Measurements from ENCODE around the gene GULP1.
"Not testable (repeated sequence)": the region's sequence is repeated elsewhere in the genome, so short reads cannot be mapped to it uniquely, and the experiment has no call there.

GULP1 gene

GRCh38 chr2:188415754-188416083, 124.0 kb downstream of the GULP1 start:
- no peak for DNase-seq (ENCODE audit: low spot score)

- DNase-seq (ENCODE audit: low spot score), result no peak
Observed at GRCh38 chr2:188416367-188416766, 124.7 kb downstream of the GULP1 start.

DNA sequence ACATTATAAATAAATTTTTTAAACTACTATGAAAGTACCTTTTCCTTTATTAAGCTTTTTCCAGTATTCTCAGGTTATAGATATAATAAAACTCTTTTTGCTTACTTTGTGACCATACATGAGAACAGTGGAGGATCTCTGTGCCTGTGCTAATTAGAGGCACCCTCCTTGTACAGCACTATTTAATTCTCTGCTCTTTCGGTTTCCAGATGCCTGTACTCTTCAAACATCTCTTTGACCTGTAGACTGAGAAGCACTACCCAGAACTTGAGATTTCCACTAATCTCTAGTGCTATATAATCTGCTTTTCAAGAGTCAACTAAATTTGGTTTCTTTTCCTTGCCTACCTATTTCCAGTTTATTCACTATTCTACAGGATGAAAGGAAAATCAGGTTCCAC, 131.1 kb downstream of the GULP1 start:
- no peak for DNase-seq (ENCODE audit: low spot score)

GRCh38 chr2:188425266-188425665, 133.6 kb downstream of the GULP1 start:
- DNase-seq (ENCODE audit: low spot score), result no peak

GRCh38 chr2:188426121-188426520, 134.4 kb downstream of the GULP1 start:
- no peak for DNase-seq (ENCODE audit: low spot score)

- DNase-seq (ENCODE audit: low spot score), result no peak
Observed at GRCh38 chr2:188430705-188431104, 139.0 kb downstream of the GULP1 start.

DNA sequence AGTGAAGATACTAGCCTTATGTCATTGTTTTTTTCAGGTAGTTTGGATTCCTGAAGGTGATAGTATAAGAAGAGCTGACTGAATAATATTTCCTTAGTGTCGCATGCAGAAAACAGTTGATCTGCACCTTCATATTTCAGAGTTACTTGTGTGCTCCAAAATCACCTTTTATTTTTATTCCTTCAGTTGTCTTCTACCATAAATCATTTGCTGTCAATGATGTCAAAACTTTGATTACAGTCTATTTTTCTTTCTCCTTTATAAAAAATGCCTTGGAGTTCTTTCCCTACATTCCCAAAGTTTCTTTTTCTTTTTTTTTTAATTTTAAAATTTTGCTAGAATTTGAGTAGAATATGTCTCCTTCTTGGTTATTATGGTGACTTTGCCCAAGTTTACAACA, 142.3 kb downstream of the GULP1 start:
- no peak for DNase-seq (ENCODE audit: low spot score)

GRCh38 chr2:188435115-188435514, 143.4 kb downstream of the GULP1 start:
- no peak for DNase-seq (ENCODE audit: low spot score)

- DNase-seq (ENCODE audit: low spot score), result no peak
Observed at GRCh38 chr2:188437537-188437936, 145.9 kb downstream of the GULP1 start.

- DNase-seq (ENCODE audit: low spot score), result no peak
Observed at GRCh38 chr2:188439986-188440385, 148.3 kb downstream of the GULP1 start.

DNA sequence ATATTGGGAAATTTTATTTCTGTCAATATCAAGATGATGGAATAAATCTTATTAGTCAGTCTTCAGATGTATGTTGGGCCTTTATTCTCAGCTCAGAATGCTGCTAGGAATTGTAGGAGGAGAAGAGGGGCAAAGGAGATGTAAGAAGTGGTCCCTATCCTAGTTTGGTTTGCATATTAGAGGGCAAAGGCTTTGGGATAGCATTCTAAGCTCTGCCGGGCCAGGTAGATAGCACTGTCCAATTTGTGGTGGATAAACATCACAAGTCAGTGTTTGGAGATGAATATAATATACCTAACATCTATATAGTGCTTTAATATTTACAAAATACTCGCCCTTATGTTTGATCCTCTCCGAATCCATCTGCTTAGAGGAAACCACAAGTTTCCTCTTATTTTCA, 149.2 kb downstream of the GULP1 start:
- no peak for DNase-seq (ENCODE audit: low spot score)

DNA sequence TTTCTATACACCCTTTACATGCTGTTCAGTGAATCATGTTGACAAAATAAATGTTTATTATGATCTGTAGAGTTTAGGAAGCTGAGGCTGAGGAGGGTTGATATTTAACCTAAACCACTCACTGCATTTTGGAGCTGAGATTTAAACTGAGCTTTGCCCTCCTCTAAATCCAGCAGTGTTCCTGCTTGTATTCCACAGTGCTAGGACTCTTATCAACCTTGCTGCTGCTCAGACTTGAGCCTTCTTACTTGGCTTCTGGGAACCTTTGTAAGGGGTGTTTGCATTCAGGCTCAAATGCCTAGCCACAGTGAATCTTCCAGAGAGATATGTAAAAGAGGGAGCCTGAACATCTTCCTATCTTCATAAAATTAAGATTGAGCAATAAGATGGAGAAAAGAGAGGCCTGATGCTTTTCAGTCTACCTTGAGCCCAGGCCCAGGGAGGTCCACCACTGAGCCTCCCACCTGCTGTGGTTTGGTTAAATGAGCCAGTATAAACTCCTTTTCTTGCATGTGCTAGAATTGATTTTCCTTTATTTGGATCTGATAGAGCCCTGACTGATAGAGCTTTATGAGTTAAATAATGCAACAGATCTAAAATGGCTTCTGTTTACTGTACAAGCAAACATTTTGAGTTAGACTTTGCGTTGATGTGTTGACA, 149.7 kb downstream of the GULP1 start:
- no peak for DNase-seq (ENCODE audit: low spot score)

GRCh38 chr2:188443207-188443606, 151.5 kb downstream of the GULP1 start:
- DNase-seq (ENCODE audit: low spot score), result no peak

- no peak for DNase-seq (ENCODE audit: low spot score)
Observed at GRCh38 chr2:188444106-188444835, 152.6 kb downstream of the GULP1 start.

GRCh38 chr2:188449561-188449960, 157.9 kb downstream of the GULP1 start:
- DNase-seq (ENCODE audit: low spot score), result no peak

- DNase-seq (ENCODE audit: low spot score), result no peak
Observed at GRCh38 chr2:188449971-188450370, 158.3 kb downstream of the GULP1 start.

- no peak for DNase-seq (ENCODE audit: low spot score)
Observed at GRCh38 chr2:188450732-188451483, 159.2 kb downstream of the GULP1 start.

- DNase-seq (ENCODE audit: low spot score), result no peak
Observed at GRCh38 chr2:188452084-188452483, 160.4 kb downstream of the GULP1 start.

- no peak for DNase-seq (ENCODE audit: low spot score)
Observed at GRCh38 chr2:188456114-188456909, 164.6 kb downstream of the GULP1 start.

- DNase-seq (ENCODE audit: low spot score), result no peak
Observed at GRCh38 chr2:188459061-188459460, 167.4 kb downstream of the GULP1 start.

DNA sequence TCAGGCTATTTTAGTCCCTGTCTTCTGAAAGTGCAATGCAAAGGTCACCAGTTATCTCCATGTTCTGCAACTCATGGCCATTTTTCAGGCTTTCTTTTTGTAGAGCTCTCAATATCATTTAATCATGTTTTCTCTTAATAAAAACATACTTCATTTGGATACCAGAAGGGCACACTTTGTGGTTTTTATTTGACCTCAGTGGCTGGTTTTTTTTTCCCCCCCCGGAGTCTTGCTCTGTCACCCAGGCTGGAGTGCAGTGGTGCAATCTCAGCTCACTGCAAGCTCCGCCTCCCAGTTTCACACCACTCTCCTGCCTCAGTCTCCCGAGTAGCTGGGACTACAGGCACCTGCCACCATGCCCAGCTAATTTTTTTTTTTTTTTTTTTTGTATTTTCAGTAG, 174.4 kb downstream of the GULP1 start:
- DNase-seq (ENCODE audit: low spot score), result not testable (repeated sequence)

- no peak for DNase-seq (ENCODE audit: low spot score)
Observed at GRCh38 chr2:188466761-188467160, 175.1 kb downstream of the GULP1 start.

All from D341Med (cell line).